H1 (cell line): ENCODE results near the gene RELL2. TPM values are rescaled to one million over a fixed set of nuclear protein-coding genes. Genes with fewer than 3 reads are reported as not detected.

Experiments used
- CTCF ChIA-PET: fragments of 300-600 bp; sonication (Branson Sonifier 250); formaldehyde crosslinking; loops from one replicate; lab custom pipeline; 2021; ENCODE audit not compliant: partially characterized antibody; lab: Charles Lee
- POLR2A ChIA-PET: fragments of 300-600 bp; sonication (Branson Sonifier 250); formaldehyde crosslinking; loops from one replicate; lab custom pipeline; 2021; ENCODE audit warnings: inconsistent platforms; ENCODE audit not compliant: partially characterized antibody; lab: Charles Lee
- DNase-seq, 2 experiments: peaks; one replicate each; pipeline versions ENCODE4 v3.0.0 to v3.0.0-alpha.2; 2010 to 2022; ENCODE audit warnings: low spot score in 2 of 2, low read depth in 1 of 2, mixed read lengths in 1 of 2
- FAIRE-seq: peaks from 2 replicates; lab custom pipeline; 2011; peaks lifted over from hg19 to GRCh38; lab: Jason Lieb, UNC
- H2AFZ ChIP-seq: 2 replicates; pipeline ENCODE4 v1.8.1; 2012; ENCODE audit warnings: low read length, inconsistent platforms
- H2AK5ac ChIP-seq: 2 replicates; pipeline ENCODE4 v1.6.1; 2013; ENCODE audit warnings: low read depth, low read length
- H2BK120ac ChIP-seq: replicated peaks from 2 replicates; pipeline ENCODE3; 2013; ENCODE audit warnings: low read depth, low read length, inconsistent platforms
- H2BK12ac ChIP-seq: 2 replicates; pipeline ENCODE4 v1.6.1; 2013; ENCODE audit warnings: low read depth, low read length
- H2BK15ac ChIP-seq: 2 replicates; pipeline ENCODE4 v1.6.1; 2013; ENCODE audit warnings: low read length
- H2BK20ac ChIP-seq: 2 replicates; pipeline ENCODE4 v1.6.1; 2013; ENCODE audit warnings: low read length
- H2BK5ac ChIP-seq: 2 replicates; pipeline ENCODE4 v1.6.1; 2013; ENCODE audit warnings: low read depth, low read length
- H3K14ac ChIP-seq: 2 replicates; pipeline ENCODE4 v1.6.1; 2013; ENCODE audit warnings: inconsistent platforms; ENCODE audit not compliant: insufficient read length
- H3K18ac ChIP-seq: 2 replicates; pipeline ENCODE4 v1.6.1; 2013; ENCODE audit warnings: low read length; ENCODE audit errors: extremely low read depth
- H3K23ac ChIP-seq: 2 replicates; pipeline ENCODE4 v1.6.1; 2013; ENCODE audit warnings: inconsistent platforms; ENCODE audit not compliant: insufficient read length
- H3K23me2 ChIP-seq: 2 replicates; pipeline ENCODE4 v1.6.1; 2013; ENCODE audit warnings: low read depth, low read length
- H3K27ac ChIP-seq: 2 replicates; pipeline ENCODE4 v1.6.1; 2011; ENCODE audit warnings: low read depth, low read length, inconsistent platforms
- H3K27me3 ChIP-seq, 4 experiments: replicated peaks in 1 of 4; 1 replicate in 1 of 4; 2 replicates in 3 of 4; pipeline versions ENCODE4 v1.6.1 to v1.8.1; 2011 to 2013; ENCODE audit warnings: low read length in 3 of 4, mild to moderate bottlenecking in 3 of 4, inconsistent platforms in 2 of 4, mixed read lengths in 2 of 4, moderate library complexity in 1 of 4; ENCODE audit not compliant: control insufficient read depth in 3 of 4, insufficient read depth in 3 of 4; ENCODE audit errors: extremely low read depth in 1 of 4
- H3K36me3 ChIP-seq, 4 experiments: 2 replicates each; pipeline versions ENCODE4 v1.6.1 to v1.8.1; 2011 to 2013; ENCODE audit warnings: mild to moderate bottlenecking in 4 of 4, low read length in 3 of 4, moderate library complexity in 2 of 4, control low read depth in 1 of 4, inconsistent platforms in 1 of 4; ENCODE audit not compliant: insufficient read depth in 4 of 4, control insufficient read depth in 2 of 4
- H3K4ac ChIP-seq: replicated peaks from 2 replicates; pipeline ENCODE3; 2013; ENCODE audit warnings: low read length, low read depth, mixed read lengths, inconsistent platforms; ENCODE audit not compliant: insufficient read length
- H3K4me1 ChIP-seq, 4 experiments: replicated peaks in 1 of 4; 1 replicate in 1 of 4; 2 replicates in 3 of 4; pipeline versions ENCODE4 v1.6.1 to v1.8.1; 2011 to 2013; ENCODE audit warnings: low read length in 3 of 4, inconsistent platforms in 2 of 4, mixed read lengths in 1 of 4; ENCODE audit not compliant: insufficient read depth in 4 of 4, control insufficient read depth in 3 of 4
- H3K4me2 ChIP-seq, 2 experiments: 2 replicates each; pipeline versions ENCODE4 v1.6.1 to v1.8.1; 2011 to 2013; ENCODE audit warnings: low read depth in 2 of 2, low read length in 2 of 2, control low read depth in 1 of 2, inconsistent platforms in 1 of 2, mild to moderate bottlenecking in 1 of 2; ENCODE audit not compliant: insufficient read depth in 1 of 2
- H3K4me3 ChIP-seq, 4 experiments: fragments of 200-600, 300-600 bp in 1 of 4; sonication (generic), shearing (Covaris generic), sonication (Bioruptor Twin) in 1 of 4; 2 replicates each; pipeline versions ENCODE4 v1.5.1 to v1.8.1; 2011 to 2016; ENCODE audit warnings: low read length in 4 of 4, low read depth in 3 of 4, control low read depth in 2 of 4, inconsistent platforms in 2 of 4, mild to moderate bottlenecking in 2 of 4, mixed read lengths in 1 of 4, moderate library complexity in 1 of 4; ENCODE audit not compliant: insufficient read depth in 2 of 4; ENCODE audit errors: extremely low read depth in 1 of 4
- H3K56ac ChIP-seq: replicated peaks from 2 replicates; pipeline ENCODE3; 2013; ENCODE audit warnings: low read depth, mild to moderate bottlenecking, mixed read lengths, low read length, inconsistent platforms; ENCODE audit not compliant: insufficient read length
- H3K79me1 ChIP-seq: 2 replicates; pipeline ENCODE4 v1.6.1; 2013; ENCODE audit warnings: low read depth, low read length, control low read depth
- H3K79me2 ChIP-seq, 2 experiments: 2 replicates each; pipeline versions ENCODE4 v1.6.1 to v1.8.1; 2012 to 2013; ENCODE audit warnings: low read length in 2 of 2, mild to moderate bottlenecking in 2 of 2, inconsistent platforms in 1 of 2; ENCODE audit not compliant: insufficient read depth in 2 of 2, control insufficient read depth in 1 of 2
- H3K9ac ChIP-seq, 4 experiments: replicated peaks in 1 of 4; 1 replicate in 1 of 4; 2 replicates in 3 of 4; pipeline versions ENCODE4 v1.6.1 to v1.8.1; 2011 to 2013; ENCODE audit warnings: low read depth in 3 of 4, low read length in 3 of 4, control low read depth in 2 of 4, mild to moderate bottlenecking in 2 of 4, moderate library complexity in 2 of 4, inconsistent platforms in 1 of 4; ENCODE audit errors: extremely low read depth in 1 of 4
- H3K9me3 ChIP-seq, 2 experiments: 2 replicates each; pipeline versions ENCODE4 v1.6.1 to v1.8.1; 2012 to 2013; ENCODE audit warnings: mild to moderate bottlenecking in 2 of 2, moderate library complexity in 2 of 2, control low read depth in 1 of 2, inconsistent platforms in 1 of 2, low read depth in 1 of 2, low read length in 1 of 2, mixed read lengths in 1 of 2; ENCODE audit not compliant: insufficient read depth in 2 of 2
- H4K20me1 ChIP-seq, 2 experiments: replicated peaks in 1 of 2; 2 replicates each; pipeline versions ENCODE3 to v1.8.1; 2011 to 2013; ENCODE audit warnings: inconsistent platforms in 2 of 2, low read length in 2 of 2, mild to moderate bottlenecking in 1 of 2; ENCODE audit not compliant: insufficient read depth in 2 of 2, control insufficient read depth in 1 of 2
- H4K5ac ChIP-seq: 2 replicates; pipeline ENCODE4 v1.6.1; 2013; ENCODE audit warnings: low read length, low read depth, mixed read lengths, inconsistent platforms; ENCODE audit not compliant: insufficient read length
- H4K8ac ChIP-seq: 2 replicates; pipeline ENCODE4 v1.8.0; 2013; ENCODE audit warnings: mild to moderate bottlenecking, moderate library complexity, low read length, inconsistent platforms; ENCODE audit not compliant: insufficient read depth; ENCODE audit errors: extremely low read depth
- H4K91ac ChIP-seq: replicated peaks from 2 replicates; pipeline ENCODE3; 2013; ENCODE audit warnings: low read length, mixed read lengths, inconsistent platforms; ENCODE audit not compliant: insufficient read length
- CHD2 ChIP-seq: IDR thresholded peaks from 2 replicates; pipeline ENCODE4 v1.6.1; 2012; ENCODE audit warnings: low read length, improper control_type of control experiment
- HDAC2 ChIP-seq, 2 experiments: fragments of 300-600 bp in 1 of 2; sonication (generic) in 1 of 2; IDR thresholded peaks; 2 replicates each; pipeline ENCODE4 v1.6.1; 2011 to 2012; ENCODE audit warnings: low read depth in 2 of 2, low read length in 2 of 2, mild to moderate bottlenecking in 2 of 2, moderate library complexity in 2 of 2, borderline replicate concordance in 1 of 2, inconsistent platforms in 1 of 2
- JUN ChIP-seq: IDR thresholded peaks from 2 replicates; pipeline ENCODE4 v1.6.1; 2011; ENCODE audit warnings: low read depth, mild to moderate bottlenecking, improper control_type of control experiment, low read length
- JUND ChIP-seq: IDR thresholded peaks from 2 replicates; pipeline ENCODE4 v1.6.1; 2011; ENCODE audit warnings: mild to moderate bottlenecking, improper control_type of control experiment, low read length
- KDM5A ChIP-seq: fragments of 200-600 bp; IDR thresholded peaks from 2 replicates; pipeline ENCODE4 v1.7.1; 2012; ENCODE audit warnings: mild to moderate bottlenecking, low read length, inconsistent platforms, mixed read lengths
- PHF8 ChIP-seq: fragments of 200-600 bp; sonication (generic); conservative IDR thresholded peaks from 2 replicates; pipeline ENCODE4 v1.7.1; 2012; ENCODE audit warnings: low read depth, mild to moderate bottlenecking, inconsistent platforms, low read length, moderate library complexity
- POLR2AphosphoS5 ChIP-seq: IDR thresholded peaks from 2 replicates; pipeline ENCODE4 v1.6.1; 2011; ENCODE audit warnings: low read depth, low read length
- RAD21 ChIP-seq, 2 experiments: IDR thresholded peaks in 1 of 2; conservative IDR thresholded peaks in 1 of 2; 2 replicates each; pipeline ENCODE4 v1.6.1; 2011; ENCODE audit warnings: low read depth in 2 of 2, low read length in 2 of 2, improper control_type of control experiment in 1 of 2, inconsistent platforms in 1 of 2, mild to moderate bottlenecking in 1 of 2, moderate library complexity in 1 of 2
- RXRA ChIP-seq: IDR thresholded peaks from 2 replicates; pipeline ENCODE4 v1.6.1; 2011; ENCODE audit warnings: low read depth, mild to moderate bottlenecking, low read length, moderate library complexity; ENCODE audit not compliant: insufficient read depth
- SP4 ChIP-seq: IDR thresholded peaks from 2 replicates; pipeline ENCODE4 v1.6.1; 2012; ENCODE audit warnings: low read length, inconsistent platforms
- SUZ12 ChIP-seq: fragments of 200-600 bp; sonication (generic); IDR thresholded peaks from 2 replicates; pipeline ENCODE4 v1.6.1; 2012; ENCODE audit warnings: mild to moderate bottlenecking, inconsistent platforms, low read length, moderate library complexity, mixed read lengths
- TBP ChIP-seq: IDR thresholded peaks from 2 replicates; pipeline ENCODE4 v1.6.1; 2011; ENCODE audit warnings: low read depth, low read length, improper control_type of control experiment
- WGBS, 2 experiments: shearing (Covaris generic) in 1 of 2; methylation state at CpG; one replicate each; pipeline versions ENCODE4 v1.1.6 to v1.1.7; 2013 to 2015; ENCODE audit warnings: low lambda C conversion rate in 2 of 2, mixed read lengths in 2 of 2, inconsistent platforms in 1 of 2, low coverage in 1 of 2, missing lambda C conversion rate in 1 of 2; ENCODE audit not compliant: insufficient replicate concordance in 2 of 2, insufficient coverage in 1 of 2, insufficient read length in 1 of 2; ENCODE audit errors: extremely low coverage in 1 of 2, missing lambda C conversion rate in 1 of 2; 5-methylcytosine and 5-hydroxymethylcytosine counted together
- polyA plus RNA-seq, 7 experiments: library from polyadenylated mRNA; depleted of rRNA in 3 of 7; stranded (reverse) in 5 of 7; unstranded in 2 of 7; fragments of >200 nt in 5 of 7; fragments of 200-250 nt in 2 of 7; gene quantifications; 1 replicate in 5 of 7; 2 replicates in 1 of 7; 4 replicates in 1 of 7; pipeline versions ENCODE4 v1.2.1 to v1.2.3, GENCODE V29; 2011 to 2013; ENCODE audit warnings: missing spikeins in 2 of 7, mixed read lengths in 2 of 7
- total RNA-seq: library from RNA; stranded (reverse); fragmentation: NEBNext Ultra II Directional; extraction: Animal tissue kit (Norgen Biotek cat#: 25700); gene quantifications from 2 replicates; pipeline ENCODE4 v1.2.1, GENCODE V29; 2021

Gene RELL2
- total and polyA plus RNA-seq, 2 of the 8 experiments (the other 6 are each of a cell fraction or from before 2014, with no cell fraction given) = 18.6 to 23.7 TPM

- H2AK5ac ChIP-seq = no peak overlapping the region
- POLR2A ChIA-PET = interaction anchor here (1.1 to 7.9 kb wide), 3 partner anchors 8 to 15 kb away, joined by 3 to 55 read pairs (median 3); partner anchors contain the start of gene DIAPH1
- no peak overlapping the region for H2AFZ ChIP-seq
- H2BK12ac ChIP-seq = no peak overlapping the region
- H3K79me1 ChIP-seq = peaks cover 7% of the 10 kb centered on the region
- H4K5ac ChIP-seq = no peak overlapping the region
- no peak overlapping the region for H3K4ac ChIP-seq
- no peak overlapping the region for H4K91ac ChIP-seq
- H3K79me2 ChIP-seq = peaks cover 9 to 96% of the 10 kb centered on the region in 2 experiments; a peak in 3 of 4 replicates
- H3K27ac ChIP-seq = no peak overlapping the region
- H3K4me1 ChIP-seq = no peaks in the 10 kb centered on the region; a peak in 2 of 7 replicates
- H3K9me3 ChIP-seq = no peaks in the 10 kb centered on the region
- peaks cover 4 to 7% of the 10 kb centered on the region in 2 experiments for H4K20me1 ChIP-seq
- no peak overlapping the region for H3K4me2 ChIP-seq
- no peaks in the 10 kb centered on the region for H3K36me3 ChIP-seq
- H2BK120ac ChIP-seq = no peak overlapping the region
- no peak overlapping the region for H3K56ac ChIP-seq
- no peak overlapping the region for H3K23ac ChIP-seq
- H3K18ac ChIP-seq = no peak overlapping the region
- no peaks in the 10 kb centered on the region for H3K27me3 ChIP-seq
- DNase-seq = no peak
- no peak overlapping the region for H4K8ac ChIP-seq
- H3K23me2 ChIP-seq = no peaks in the 10 kb centered on the region
- no peak overlapping the region for H3K9ac ChIP-seq
- H3K4me3 ChIP-seq = no peak overlapping the region
- H2BK20ac ChIP-seq = no peak overlapping the region
- H2BK5ac ChIP-seq = no peak overlapping the region
- TF ChIP-seq CHD2 = no peak
- TF ChIP-seq POLR2AphosphoS5 = no peak
- no peak for TF ChIP-seq TBP
- no peak for TF ChIP-seq KDM5A
- no peak for TF ChIP-seq RAD21 (IDR thresholded peaks at IDR 0.05 in 1 of 2, conservative IDR thresholded peaks at IDR 0.05 in 1 of 2; ENCODE audit: low read depth in 2 of 2, low read length in 2 of 2)
- TF ChIP-seq PHF8 = no peak
- no peak for TF ChIP-seq HDAC2 (IDR thresholded peaks at IDR 0.05; ENCODE audit: borderline replicate concordance in 1 of 2, low read depth in 2 of 2, low read length in 2 of 2)
- TF ChIP-seq SP4 = no peak
- no peak for TF ChIP-seq RXRA
- no peak for TF ChIP-seq JUN
- no peak for TF ChIP-seq SUZ12
- no peak for TF ChIP-seq JUND
- CTCF ChIA-PET = interaction anchor here (0.6 to 8.8 kb wide), 6 partner anchors 9 to 353 kb away, joined by 3 to 74 read pairs (median 5); no protein-coding TSS in a partner anchor
- no peak overlapping the region for H2BK15ac ChIP-seq
- no peak for FAIRE-seq
- WGBS, 2 experiments = 97% methylated on average over 2 of the region's 2 CpGs; no CpG with 5 or more reads in 1 of the 2 experiments
- no peak overlapping the region for H3K14ac ChIP-seq
Measured at GRCh38 chr5:141608046-141608445, 28.8 kb upstream of the RELL2 start.
